ENCODE measurements around the gene FITM2. TPM values are rescaled to one million over a fixed set of nuclear protein-coding genes. Genes with fewer than 3 reads are reported as not detected.

Gene FITM2
- total RNA-seq, 1 experiment from 2014 or later: 7.2 TPM

DNA sequence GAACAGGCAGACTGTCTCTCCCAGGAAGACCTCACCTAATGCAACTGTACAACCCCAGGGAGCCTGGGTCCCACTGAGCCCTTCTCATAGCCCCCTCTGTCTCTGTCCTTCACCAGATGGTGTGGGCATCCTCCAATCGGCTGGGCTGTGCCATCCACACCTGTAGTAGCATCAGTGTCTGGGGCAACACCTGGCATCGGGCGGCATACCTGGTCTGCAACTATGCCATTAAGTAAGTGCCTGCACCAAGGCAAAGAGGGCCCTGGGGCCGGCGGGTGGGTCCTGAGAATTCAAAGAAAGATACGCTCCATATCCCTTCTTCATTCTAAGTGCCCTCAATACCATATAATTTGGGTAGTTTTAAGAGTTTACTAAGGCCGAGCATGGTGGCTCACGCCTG lies 34.1 kb upstream of the FITM2 start:
- Mint-ChIP-seq H3K36me3 (ENCODE audit: insufficient read depth, unreplicated experiment) (no peaks in the 10 kb centered on the region), H3K4me3 (ENCODE audit: unreplicated experiment) (no peak overlapping the region), H3K27me3 (ENCODE audit: insufficient read depth, unreplicated experiment) (no peaks in the 10 kb centered on the region), H3K9me3 (ENCODE audit: unreplicated experiment) (no peaks in the 10 kb centered on the region), H3K4me1 (ENCODE audit: insufficient read depth, unreplicated experiment) (no peaks in the 10 kb centered on the region), H3K27ac (ENCODE audit: low read depth, unreplicated experiment) (no peak overlapping the region)
- ChIA-PET POLR2A (no interaction called here), CTCF (no interaction called here)
- TF ChIP-seq, protein P1, sequence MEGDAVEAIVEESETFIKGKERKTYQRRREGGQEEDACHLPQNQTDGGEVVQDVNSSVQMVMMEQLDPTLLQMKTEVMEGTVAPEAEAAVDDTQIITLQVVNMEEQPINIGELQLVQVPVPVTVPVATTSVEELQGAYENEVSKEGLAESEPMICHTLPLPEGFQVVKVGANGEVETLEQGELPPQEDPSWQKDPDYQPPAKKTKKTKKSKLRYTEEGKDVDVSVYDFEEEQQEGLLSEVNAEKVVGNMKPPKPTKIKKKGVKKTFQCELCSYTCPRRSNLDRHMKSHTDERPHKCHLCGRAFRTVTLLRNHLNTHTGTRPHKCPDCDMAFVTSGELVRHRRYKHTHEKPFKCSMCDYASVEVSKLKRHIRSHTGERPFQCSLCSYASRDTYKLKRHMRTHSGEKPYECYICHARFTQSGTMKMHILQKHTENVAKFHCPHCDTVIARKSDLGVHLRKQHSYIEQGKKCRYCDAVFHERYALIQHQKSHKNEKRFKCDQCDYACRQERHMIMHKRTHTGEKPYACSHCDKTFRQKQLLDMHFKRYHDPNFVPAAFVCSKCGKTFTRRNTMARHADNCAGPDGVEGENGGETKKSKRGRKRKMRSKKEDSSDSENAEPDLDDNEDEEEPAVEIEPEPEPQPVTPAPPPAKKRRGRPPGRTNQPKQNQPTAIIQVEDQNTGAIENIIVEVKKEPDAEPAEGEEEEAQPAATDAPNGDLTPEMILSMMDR (IDR thresholded peaks at IDR 0.05; ENCODE audit: unreplicated experiment): no peak
- DNase-seq (ENCODE audit: unreplicated experiment): no peak
- intact Hi-C loops (cut with micrococcal nuclease): no loop called here
- no TSS peak for BruUV-seq (replicated peaks)

DNA sequence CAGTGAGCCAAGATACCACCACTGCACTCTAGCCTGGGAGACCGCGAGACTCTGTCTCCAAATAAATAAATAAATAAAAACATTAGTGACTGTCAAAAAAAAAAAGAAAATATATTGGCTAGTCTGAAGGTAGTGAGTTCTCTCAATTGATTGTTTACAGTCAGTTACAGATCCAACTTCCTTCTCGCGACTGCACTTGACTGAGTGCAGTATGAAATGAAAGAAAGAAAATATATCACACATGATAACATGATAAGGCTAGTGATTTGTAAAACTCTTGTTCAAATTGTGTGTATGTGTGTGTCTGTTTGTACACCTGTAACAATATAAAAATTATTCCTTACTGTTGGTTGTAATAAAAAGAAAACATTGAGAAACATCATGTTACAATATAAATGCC lies 33.7 kb upstream of the FITM2 start:
- ChIA-PET POLR2A (no interaction called here), CTCF (interaction anchor here (0.6 kb wide), 2 partner anchors 15 to 210 kb away, joined by 3 read pairs; no protein-coding TSS in a partner anchor)
- Mint-ChIP-seq H3K4me3 (ENCODE audit: unreplicated experiment) (no peak overlapping the region), H3K27me3 (ENCODE audit: insufficient read depth, unreplicated experiment) (no peaks in the 10 kb centered on the region), H3K4me1 (ENCODE audit: insufficient read depth, unreplicated experiment) (no peaks in the 10 kb centered on the region), H3K9me3 (ENCODE audit: unreplicated experiment) (no peaks in the 10 kb centered on the region), H3K36me3 (ENCODE audit: insufficient read depth, unreplicated experiment) (no peaks in the 10 kb centered on the region), H3K27ac (ENCODE audit: low read depth, unreplicated experiment) (no peak overlapping the region)
- DNase-seq (ENCODE audit: unreplicated experiment): no peak
- TF ChIP-seq, protein P1 (IDR thresholded peaks at IDR 0.05; ENCODE audit: unreplicated experiment): no peak
- no TSS peak for BruUV-seq (replicated peaks)
- intact Hi-C loops (cut with micrococcal nuclease): no loop called here

DNA sequence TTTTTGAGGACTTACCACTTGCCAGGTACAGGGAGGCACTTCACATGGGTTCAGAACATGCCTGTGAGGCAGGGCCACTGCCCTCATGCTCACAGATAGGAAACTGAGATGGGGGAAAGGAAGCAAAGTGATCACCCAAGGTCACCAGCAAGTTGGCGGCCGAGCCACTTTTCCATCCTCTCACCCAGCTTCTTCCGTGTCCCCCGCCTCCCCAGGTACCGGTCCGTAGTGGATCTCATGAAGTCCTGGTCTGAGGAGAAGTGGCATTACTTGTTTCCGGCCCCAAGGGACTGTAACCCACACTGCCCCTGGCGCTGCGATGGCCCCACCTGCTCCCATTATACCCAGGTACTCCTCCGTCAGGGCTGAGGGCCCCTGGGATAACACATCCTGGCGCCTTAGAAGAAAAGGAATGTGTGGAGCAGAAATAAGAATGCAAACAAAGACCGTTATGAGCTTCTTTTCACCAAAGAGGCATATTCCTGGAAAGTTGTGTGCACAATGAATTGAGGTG lies 32.2 kb upstream of the FITM2 start:
- no peak for DNase-seq (ENCODE audit: unreplicated experiment)
- intact Hi-C loops (cut with micrococcal nuclease): no loop called here
- H3K27ac Mint-ChIP-seq (ENCODE audit: low read depth, unreplicated experiment): no peak overlapping the region
- ChIA-PET POLR2A (no interaction called here), CTCF (interaction anchor here (0.7 to 1.7 kb wide), 2 partner anchors 126 to 508 kb away, joined by 5 read pairs; no protein-coding TSS in a partner anchor)
- H3K9me3 Mint-ChIP-seq (ENCODE audit: unreplicated experiment): no peaks in the 10 kb centered on the region
- H3K36me3 Mint-ChIP-seq (ENCODE audit: insufficient read depth, unreplicated experiment): no peaks in the 10 kb centered on the region
- TF ChIP-seq, protein P1 (IDR thresholded peaks at IDR 0.05; ENCODE audit: unreplicated experiment): no peak
- no TSS peak for BruUV-seq (replicated peaks)
- no peaks in the 10 kb centered on the region for H3K27me3 Mint-ChIP-seq (ENCODE audit: insufficient read depth, unreplicated experiment)
- H3K4me3 Mint-ChIP-seq (ENCODE audit: unreplicated experiment): no peak overlapping the region
- H3K4me1 Mint-ChIP-seq (ENCODE audit: insufficient read depth, unreplicated experiment): no peaks in the 10 kb centered on the region

DNA sequence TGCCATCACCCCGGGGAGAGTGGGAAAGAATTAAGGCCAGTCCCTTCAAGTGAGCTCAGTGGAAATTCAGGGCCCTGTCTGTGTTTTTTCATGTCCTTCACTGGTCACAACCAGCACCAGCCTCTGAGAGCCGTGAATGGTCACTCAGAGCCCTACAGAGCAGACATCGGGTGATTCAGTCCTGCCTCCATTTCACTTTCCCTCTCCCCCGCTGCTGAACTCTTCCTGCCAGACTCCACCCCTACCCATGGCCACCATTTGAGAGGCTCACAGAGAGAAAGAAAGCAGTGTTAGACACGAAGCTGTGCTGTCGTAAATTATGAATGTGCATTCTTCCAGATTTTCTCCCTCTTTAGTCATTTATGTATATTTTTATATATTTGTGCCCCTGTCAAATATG lies 31.2 kb upstream of the FITM2 start:
- H3K27ac Mint-ChIP-seq (ENCODE audit: low read depth, unreplicated experiment): no peak overlapping the region
- H3K4me3 Mint-ChIP-seq (ENCODE audit: unreplicated experiment): no peak overlapping the region
- no peaks in the 10 kb centered on the region for H3K36me3 Mint-ChIP-seq (ENCODE audit: insufficient read depth, unreplicated experiment)
- H3K4me1 Mint-ChIP-seq (ENCODE audit: insufficient read depth, unreplicated experiment): no peaks in the 10 kb centered on the region
- POLR2A ChIA-PET: no interaction called here
- BruUV-seq (replicated peaks): no TSS peak
- H3K9me3 Mint-ChIP-seq (ENCODE audit: unreplicated experiment): no peaks in the 10 kb centered on the region
- H3K27me3 Mint-ChIP-seq (ENCODE audit: insufficient read depth, unreplicated experiment): no peaks in the 10 kb centered on the region
- intact Hi-C loops (cut with micrococcal nuclease): no loop called here
- TF ChIP-seq, protein P1 (IDR thresholded peaks at IDR 0.05; ENCODE audit: unreplicated experiment): no peak
- DNase-seq (ENCODE audit: unreplicated experiment): no peak
- CTCF ChIA-PET: interaction anchor here (0.5 to 1.7 kb wide), 5 partner anchors 25 to 178 kb away, joined by 3 to 5 read pairs (median 3); no protein-coding TSS in a partner anchor
